Inflammatory macrophage treated with lipopolysaccharide for 1 hour (primary cell): ENCODE results near the gene OR56B1.
"Not testable (repeated sequence)": the region's sequence is repeated elsewhere in the genome, so short reads cannot be mapped to it uniquely, and the experiment has no call there.

Source experiments
- DNase-seq, 2 donors: peaks; one replicate each; pipeline ENCODE4 v3.0.0-alpha.2; 2020 to 2022

The OR56B1 gene

GRCh38 chr11:5736396-5736795 lies at the start of gene OR56B1:
Gene OR56B1, plus strand, starts transcription at chr11:5736448. Its CDS starts 69 bp downstream, at chr11:5736517.
- DNase-seq, result no peak

- DNase-seq, result no peak
These were observed 47.8 kb upstream of the OR56B1 start for GRCh38 chr11:5688482-5688881.

GRCh38 chr11:5689551-5689983 lies 46.7 kb upstream of the OR56B1 start, which contains the start of gene TRIM22:
Gene TRIM22, plus strand, starts transcription at chr11:5689790. Its CDS starts 6,443 bp downstream, at chr11:5696233.
- peak; percentile 87 to 95 for DNase-seq

- peak; percentile 12 to 64 for DNase-seq
These were observed 46.0 kb upstream of the OR56B1 start for GRCh38 chr11:5690216-5690615.

- DNase-seq, result peak; percentile 15 to 34
These were observed 45.5 kb upstream of the OR56B1 start for GRCh38 chr11:5690736-5691135.

GRCh38 chr11:5691238-5691963 lies 44.8 kb upstream of the OR56B1 start:
- DNase-seq, result not testable (repeated sequence)

- peak in 1 of 2 donors; percentile 37 for DNase-seq
These were observed 44.3 kb upstream of the OR56B1 start for GRCh38 chr11:5691964-5692361.

GRCh38 chr11:5694642-5695041 lies 41.6 kb upstream of the OR56B1 start:
- DNase-seq, result no peak

- no peak for DNase-seq
These were observed 40.7 kb upstream of the OR56B1 start for GRCh38 chr11:5695580-5695979.

- DNase-seq, result no peak
These were observed 40.0 kb upstream of the OR56B1 start for GRCh38 chr11:5696210-5696609.

GRCh38 chr11:5698281-5698680 lies 38.0 kb upstream of the OR56B1 start:
- no peak for DNase-seq

GRCh38 chr11:5700421-5701054 lies 35.7 kb upstream of the OR56B1 start:
- peak; percentile 55 to 64 for DNase-seq

- peak; percentile 44 to 45 for DNase-seq
These were observed 35.1 kb upstream of the OR56B1 start for GRCh38 chr11:5701055-5701577.

GRCh38 chr11:5703741-5704536 lies 32.3 kb upstream of the OR56B1 start:
- no peak for DNase-seq

- no peak for DNase-seq
These were observed 30.6 kb upstream of the OR56B1 start for GRCh38 chr11:5705688-5706087.

- DNase-seq, result no peak
These were observed 23.7 kb upstream of the OR56B1 start for GRCh38 chr11:5712507-5712906.

GRCh38 chr11:5713695-5714094 lies 22.6 kb upstream of the OR56B1 start:
- no peak for DNase-seq

GRCh38 chr11:5716518-5716917 lies 19.7 kb upstream of the OR56B1 start:
- DNase-seq, result not testable (repeated sequence)

- DNase-seq, result no peak
These were observed 16.3 kb upstream of the OR56B1 start for GRCh38 chr11:5719703-5720495.

- no peak for DNase-seq
These were observed 13.6 kb upstream of the OR56B1 start for GRCh38 chr11:5722622-5723021.

- no peak for DNase-seq
These were observed 9.9 kb upstream of the OR56B1 start for GRCh38 chr11:5726351-5726750.

GRCh38 chr11:5727691-5728090 lies 8.6 kb upstream of the OR56B1 start:
- no peak for DNase-seq
